K562 (cell line): Measurements from ENCODE around the gene CUL1. TPM values are rescaled to one million over a fixed set of nuclear protein-coding genes. Genes with fewer than 3 reads are reported as not detected.

Source experiments
- ATAC-seq: fragments of 200-7000 bp; cut with Tn5 transposase; 3 replicates; pipeline ENCODE4 v1.9.1; 2020; ENCODE audit warnings: moderate library complexity
- BruUV-seq: library from RNA; stranded (reverse); fragments of 400-500 nt; replicated peaks from 2 replicates; lab custom pipeline; 2021; lab: Mats Ljungman, UMichigan
- CTCF ChIA-PET: fragments of 300-600 bp; formaldehyde crosslinking; extraction: SDS; loops from one replicate; lab custom pipeline; 2021; ENCODE audit warnings: low intra/inter-chr PET ratio; lab: Yijun Ruan, JAX
- POLR2A ChIA-PET: fragments of 300-600, 350-650 bp; sonication (Branson Sonifier 250); formaldehyde crosslinking; extraction: SDS; loops from one replicate; lab custom pipeline; 2021; ENCODE audit warnings: antibody characterized with exemption, inconsistent platforms; lab: Yijun Ruan, JAX
- DNase-seq, 4 experiments: peaks; one replicate each; pipeline versions ENCODE4 v3.0.0 to v3.0.0-alpha.2; 2011 to 2018; ENCODE audit warnings: low spot score in 3 of 4, mixed read lengths in 3 of 4; ENCODE audit errors: extremely low read depth in 1 of 4
- FAIRE-seq: peaks from 2 replicates; lab custom pipeline; 2011; peaks lifted over from hg19 to GRCh38; lab: Jason Lieb, UNC
- H2AFZ ChIP-seq: 2 replicates; pipeline ENCODE4 v1.6.0; 2011; ENCODE audit warnings: low read depth, low read length, control low read depth, inconsistent platforms
- H3K27ac ChIP-seq: fragments of 200-600 bp; 3 replicates; pipeline ENCODE4 v1.8.0; 2011; ENCODE audit warnings: low read depth, mild to moderate bottlenecking, control low read depth, inconsistent platforms, low read length, moderate library complexity, mixed read lengths; ENCODE audit errors: extremely low read depth
- H3K27me3 ChIP-seq, 2 experiments: fragments of 300-600 bp in 1 of 2; 2 replicates in 1 of 2; 3 replicates in 1 of 2; pipeline versions ENCODE4 v1.6.0 to v1.8.0; 2011; ENCODE audit warnings: inconsistent platforms in 2 of 2, low read length in 2 of 2, mild to moderate bottlenecking in 1 of 2, mixed read lengths in 1 of 2, moderate library complexity in 1 of 2; ENCODE audit not compliant: control insufficient read depth in 2 of 2, insufficient read depth in 2 of 2
- H3K36me3 ChIP-seq: fragments of 300-600 bp; 3 replicates; pipeline ENCODE4 v1.8.0; 2011; ENCODE audit warnings: mild to moderate bottlenecking, low read length, inconsistent platforms; ENCODE audit not compliant: control insufficient read depth, insufficient read depth
- H3K4me1 ChIP-seq, 2 experiments: fragments of 200-600 bp in 1 of 2; replicated peaks in 1 of 2; 2 replicates in 1 of 2; 3 replicates in 1 of 2; pipeline versions ENCODE4 v1.5.1 to v1.8.0; 2011; ENCODE audit warnings: inconsistent platforms in 2 of 2, low read length in 2 of 2, mild to moderate bottlenecking in 1 of 2, mixed read lengths in 1 of 2, moderate library complexity in 1 of 2; ENCODE audit not compliant: control insufficient read depth in 2 of 2, insufficient read depth in 2 of 2
- H3K4me2 ChIP-seq: 2 replicates; pipeline ENCODE4 v1.6.1; 2011; ENCODE audit warnings: low read length, control low read depth, inconsistent platforms, mixed read lengths; ENCODE audit not compliant: insufficient read depth
- H3K4me3 ChIP-seq: fragments of 200-600 bp; sonication (generic), shearing (Covaris generic); 2 replicates; pipeline ENCODE4 v1.5.1; 2016; ENCODE audit warnings: control low read depth, inconsistent platforms
- H3K79me2 ChIP-seq: fragments of 200-600 bp; 3 replicates; pipeline ENCODE4 v1.8.0; 2011; ENCODE audit warnings: low read length, inconsistent platforms; ENCODE audit not compliant: control insufficient read depth, insufficient read depth
- H3K9ac ChIP-seq, 2 experiments: 2 replicates each; pipeline versions ENCODE4 v1.6.0 to v1.6.1; 2011; ENCODE audit warnings: low read depth in 2 of 2, low read length in 2 of 2, control low read depth in 1 of 2, inconsistent platforms in 1 of 2, mild to moderate bottlenecking in 1 of 2, mixed read lengths in 1 of 2; ENCODE audit not compliant: insufficient read depth in 1 of 2
- H3K9me1 ChIP-seq: one replicate; pipeline ENCODE4 v1.6.0; 2011; ENCODE audit warnings: inconsistent platforms, mild to moderate bottlenecking, low read length, moderate library complexity; ENCODE audit not compliant: control insufficient read depth, insufficient read depth
- H3K9me3 ChIP-seq: replicated peaks from 2 replicates; pipeline ENCODE4 v1.5.1; 2011; ENCODE audit warnings: low read depth, low read length, inconsistent platforms; ENCODE audit not compliant: control insufficient read depth, insufficient read depth
- H4K20me1 ChIP-seq: replicated peaks from 2 replicates; pipeline ENCODE4 v1.6.1; 2011; ENCODE audit warnings: low read length, inconsistent platforms, mixed read lengths; ENCODE audit not compliant: control insufficient read depth, insufficient read depth
- BRCA1 ChIP-seq, 2 experiments: fragments of 450-650 bp in 1 of 2; sonication (generic) in 1 of 2; formaldehyde crosslinking in 1 of 2; IDR thresholded peaks; 2 replicates each; pipeline versions ENCODE4 v1.5.0 to v1.6.1; 2017 to 2020; ENCODE audit warnings: mild to moderate bottlenecking in 1 of 2, missing genetic modification reagents in 1 of 2
- IRF9 ChIP-seq: fragments of 450-650 bp; IDR thresholded peaks from 2 replicates; pipeline ENCODE4 v1.6.1; 2016; ENCODE audit warnings: missing biosample characterization, missing genetic modification characterization
- NCOA6 ChIP-seq: fragments of 450-650 bp; IDR thresholded peaks from 2 replicates; pipeline ENCODE4 v1.6.1; 2017; ENCODE audit warnings: mild to moderate bottlenecking
- POLR2A ChIP-seq: fragments of 450-650 bp; conservative IDR thresholded peaks from 2 replicates; pipeline ENCODE4 v1.6.1; 2016
- POLR2B ChIP-seq: fragments of 450-650 bp; IDR thresholded peaks from 2 replicates; pipeline ENCODE4 v1.6.1; 2018; ENCODE audit warnings: low read depth; ENCODE audit not compliant: partially characterized antibody
- POLR2G ChIP-seq: fragments of 200-400 bp; formaldehyde crosslinking; IDR thresholded peaks from 2 replicates; pipeline ENCODE4 v1.6.1; 2017; ENCODE audit warnings: low read depth, mild to moderate bottlenecking, antibody characterized with exemption, low read length, moderate library complexity
- SUPT5H ChIP-seq: fragments of 450-650 bp; IDR thresholded peaks from 2 replicates; pipeline ENCODE4 v1.6.1; 2016
- ZFX ChIP-seq: sonication (generic); formaldehyde crosslinking; IDR thresholded peaks from 2 replicates; pipeline ENCODE4 v1.8.0; 2022; ENCODE audit warnings: mild to moderate bottlenecking, missing genetic modification reagents, moderate library complexity
- ZNF197 ChIP-seq: fragments of 200-800 bp; sonication (Bioruptor generic); IDR thresholded peaks from 2 replicates; pipeline ENCODE4 v1.6.1; 2016; ENCODE audit warnings: low read depth, missing genetic modification characterization, missing compliant biosample characterization
- ZNF224 ChIP-seq: sonication (generic); formaldehyde crosslinking; IDR thresholded peaks from 2 replicates; pipeline ENCODE4 v1.8.0; 2022; ENCODE audit warnings: mild to moderate bottlenecking, missing genetic modification reagents
- WGBS: fragments of 100-300 bp; shearing (Covaris generic); methylation state at CpG from one replicate; pipeline ENCODE4 v1.1.6; 2016; ENCODE audit warnings: low coverage, mixed read lengths; ENCODE audit not compliant: insufficient coverage; ENCODE audit errors: missing lambda C conversion rate; 5-methylcytosine and 5-hydroxymethylcytosine counted together
- in situ Hi-C: fragments of 300-500 bp; cut with MboI; formaldehyde crosslinking; loops from 4 replicates; pipeline ENCODE4 v1.15.0; 2018; ENCODE audit warnings: inconsistent platforms, mixed read lengths
- intact Hi-C: fragments of 100-400 bp; cut with micrococcal nuclease; formaldehyde crosslinking; loops from 2 replicates; pipeline ENCODE4 v1.14.2; 2022
- polyA plus RNA-seq, 8 experiments: library from polyadenylated mRNA; depleted of rRNA in 4 of 8; stranded (reverse) in 5 of 8; unstranded in 3 of 8; fragments of >200 nt; fragmentation: Nextera tagmentation in 2 of 8; fragmentation: Illumina TruSeq in 1 of 8; extraction: Ambion mirVana in 2 of 8; extraction: Trizol in 1 of 8; gene quantifications; 2 replicates each; pipeline versions ENCODE4 v1.2.1 to v1.2.3, GENCODE V29; 2011 to 2014; ENCODE audit warnings: inconsistent platforms in 1 of 8, missing spikeins in 1 of 8
- total RNA-seq, 7 experiments: library from RNA; depleted of rRNA in 6 of 7; stranded (reverse); fragments of >200 nt in 6 of 7; fragmentation: Illumina TruSeq in 2 of 7; extraction: Trizol in 2 of 7; gene quantifications; 2 replicates each; pipeline versions ENCODE4 v1.2.1 to v1.2.3, GENCODE V29; 2011 to 2021; ENCODE audit warnings: low replicate concordance in 1 of 7

CUL1 gene
- total and polyA plus RNA-seq, 9 of the 15 experiments (the other 6 are each of a cell fraction or from before 2014, with no cell fraction given): 31.5 to 107 (median 96.5) TPM

DNA sequence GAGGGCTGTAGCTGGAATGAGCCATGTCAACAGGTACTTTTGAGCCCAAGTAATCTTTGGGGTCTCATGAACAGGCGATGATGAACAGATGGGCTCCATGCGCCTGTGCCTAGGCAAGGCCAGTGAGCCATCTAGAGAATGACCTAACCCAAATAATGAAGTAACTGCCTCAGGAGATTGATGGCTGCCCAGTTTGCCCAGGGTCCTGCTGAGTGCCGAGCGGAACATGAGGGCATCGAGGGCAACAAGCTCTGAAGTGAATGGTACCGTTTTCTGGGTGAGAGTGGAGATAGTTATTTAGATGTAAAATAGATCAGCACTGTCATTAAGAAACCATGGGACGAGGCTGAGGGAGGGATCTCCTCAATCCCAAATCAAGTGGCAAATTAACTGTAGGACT lies 107.5 kb downstream of the CUL1 start:
- no peak overlapping the region for H2AFZ ChIP-seq
- no peak for DNase-seq
- BruUV-seq: no TSS peak
- ATAC-seq: no peak; the same call in 1 of the 3 replicates
- no peak for FAIRE-seq
- no peak overlapping the region for H3K9ac ChIP-seq
- no peaks in the 10 kb centered on the region for H3K4me1 ChIP-seq
- peak; percentile 2; the same call in 1 of the 2 replicates for TF ChIP-seq SUPT5H
- TF ChIP-seq ZFX (CRISPR knock-in tag): no peak
- TF ChIP-seq POLR2B: peak; percentile 9
- TF ChIP-seq IRF9 (tag): no peak
- TF ChIP-seq ZNF224 (CRISPR knock-in tag): 0 out of 2 replicates have a peak, but pooled peaks have one; percentile 46
- no peak for TF ChIP-seq ZNF197 (CRISPR knock-in tag)
- no peak for TF ChIP-seq BRCA1 (IDR thresholded peaks at IDR 0.05)
- TF ChIP-seq BRCA1 (CRISPR knock-in tag; IDR thresholded peaks at IDR 0.05): 0 out of 2 replicates have a peak, but pooled peaks have one; percentile 42
- TF ChIP-seq NCOA6: no peak
- peak; percentile 59; the same call in 1 of the 2 replicates for TF ChIP-seq POLR2A
- peak; percentile 55; the same call in 1 of the 2 replicates for TF ChIP-seq POLR2G
- peaks cover 69% of the 10 kb centered on the region for H3K36me3 ChIP-seq
- H3K4me3 ChIP-seq: no peak overlapping the region
- intact Hi-C loops: loop anchor here (5.0 to 10.0 kb wide), 2 partner anchors 156 to 289 kb away; partner anchors contain the start of gene ZNF786
- no peaks in the 10 kb centered on the region for H3K79me2 ChIP-seq
- H3K27ac ChIP-seq: no peak overlapping the region
- no peak overlapping the region for H3K4me2 ChIP-seq
- no peaks in the 10 kb centered on the region for H3K9me3 ChIP-seq
- POLR2A ChIA-PET: interaction anchor here (0.8 to 1.4 kb wide), 5 partner anchors 9 to 76 kb away, joined by 3 to 4 read pairs (median 3); no protein-coding TSS in a partner anchor
- H3K9me1 ChIP-seq: no peaks in the 10 kb centered on the region
- CTCF ChIA-PET: no interaction called here
- H3K27me3 ChIP-seq: no peaks in the 10 kb centered on the region
- 97% methylated on average over 7 of the region's 7 CpGs for WGBS
- H4K20me1 ChIP-seq: peaks cover 9% of the 10 kb centered on the region; the same call in 1 of the 2 replicates
- in situ Hi-C loops: no loop called here
